HG02981 (cell line): ENCODE measurements around the gene RNU1-2.
A peak's percentile ranks its signal among the peaks of the same experiment; 100 is the strongest.
"Not testable (repeated sequence)": the region's sequence is repeated elsewhere in the genome, so short reads cannot be mapped to it uniquely, and the experiment has no call there.

Experiments used
- ATAC-seq: cut with Tn5 transposase; IDR thresholded peaks from one replicate; pipeline ENCODE4 v1.9.1; 2021; ENCODE audit warnings: mild to moderate bottlenecking, moderate library complexity; ENCODE audit not compliant: unreplicated experiment

Gene RNU1-2

GRCh38 chr1:16888860-16889816 is 6.6 kb upstream of the RNU1-2 start:
- no peak for ATAC-seq

GRCh38 chr1:16890539-16891021 is 5.2 kb upstream of the RNU1-2 start:
- not testable (repeated sequence) for ATAC-seq

- not testable (repeated sequence) for ATAC-seq
These were observed 4.7 kb upstream of the RNU1-2 start for GRCh38 chr1:16891057-16891456.

- not testable (repeated sequence) for ATAC-seq
These were observed 2.7 kb upstream of the RNU1-2 start for GRCh38 chr1:16892978-16893525.

GRCh38 chr1:16893796-16894195 is 2.0 kb upstream of the RNU1-2 start:
- not testable (repeated sequence) for ATAC-seq

GRCh38 chr1:16894338-16894737 is 1.4 kb upstream of the RNU1-2 start:
- ATAC-seq = not testable (repeated sequence)

GRCh38 chr1:16895233-16895597 is 565 bp upstream of the RNU1-2 start:
- not testable (repeated sequence) for ATAC-seq

GRCh38 chr1:16896316-16897055 is 706 bp downstream of the RNU1-2 start:
- ATAC-seq = peak; percentile 15

GRCh38 chr1:16897653-16898052 is 1.9 kb downstream of the RNU1-2 start:
- ATAC-seq = not testable (repeated sequence)

- ATAC-seq = not testable (repeated sequence)
These were observed 2.5 kb downstream of the RNU1-2 start for GRCh38 chr1:16898298-16898697.

GRCh38 chr1:16899020-16899419 is 3.2 kb downstream of the RNU1-2 start:
- ATAC-seq = not testable (repeated sequence)

- ATAC-seq = no peak
These were observed 5.0 kb downstream of the RNU1-2 start for GRCh38 chr1:16900751-16901150.

- not testable (repeated sequence) for ATAC-seq
These were observed 5.6 kb downstream of the RNU1-2 start for GRCh38 chr1:16901371-16901770.

- ATAC-seq = no peak
These were observed 7.3 kb downstream of the RNU1-2 start for GRCh38 chr1:16903054-16903453.

- no peak for ATAC-seq
These were observed 7.6 kb downstream of the RNU1-2 start for GRCh38 chr1:16903458-16903796.

GRCh38 chr1:16904560-16905109 is 8.9 kb downstream of the RNU1-2 start:
- peak; percentile 88 for ATAC-seq

- peak; percentile 69 for ATAC-seq
These were observed 9.5 kb downstream of the RNU1-2 start for GRCh38 chr1:16905110-16905867.

GRCh38 chr1:16905868-16906702 is 10.3 kb downstream of the RNU1-2 start:
- no peak for ATAC-seq

GRCh38 chr1:16906873-16907272 is 11.1 kb downstream of the RNU1-2 start:
- no peak for ATAC-seq
